ENCODE data around the gene TSPAN18. TPM values are rescaled to one million over a fixed set of nuclear protein-coding genes. Genes with fewer than 3 reads are reported as not detected.

The TSPAN18 gene
- total RNA-seq, 4 donors from 2014 or later = 27.7 to 70.1 (median 50.2) TPM

GRCh38 chr11:44934110-44934509, 207.3 kb downstream of the TSPAN18 start:
- Histone ChIP-seq H3K9me3 (no peaks in the 10 kb centered on the region), H3K4me1 (peaks cover 2 to 33% (median 15%) of the 10 kb centered on the region in 4 donors), H3K4me3 (no peak overlapping the region), H3K36me3 (peaks cover 0 to 54% (median 35%) of the 10 kb centered on the region in 4 donors), H3K27me3 (no peaks in the 10 kb centered on the region), H3K27ac (replicated peaks in 1 of 4) (no peak overlapping the region)
- WGBS = 89% methylated on average over 2 of the region's 2 CpGs
- DNase-seq (ENCODE audit: extremely low spot score) = no peak
- intact Hi-C loops (cut with DNase I) = loop anchor here (10.0 kb wide), 1 partner anchor 361 kb away; no protein-coding TSS in a partner anchor
- TF ChIP-seq POLR2AphosphoS5 (IDR thresholded peaks at IDR 0.05) (no peak), POLR2A (IDR thresholded peaks at IDR 0.05; ENCODE audit: low read depth) (no peak), EP300 (IDR thresholded peaks at IDR 0.05) (no peak), CTCF (IDR thresholded peaks at IDR 0.05) (no peak)

DNA sequence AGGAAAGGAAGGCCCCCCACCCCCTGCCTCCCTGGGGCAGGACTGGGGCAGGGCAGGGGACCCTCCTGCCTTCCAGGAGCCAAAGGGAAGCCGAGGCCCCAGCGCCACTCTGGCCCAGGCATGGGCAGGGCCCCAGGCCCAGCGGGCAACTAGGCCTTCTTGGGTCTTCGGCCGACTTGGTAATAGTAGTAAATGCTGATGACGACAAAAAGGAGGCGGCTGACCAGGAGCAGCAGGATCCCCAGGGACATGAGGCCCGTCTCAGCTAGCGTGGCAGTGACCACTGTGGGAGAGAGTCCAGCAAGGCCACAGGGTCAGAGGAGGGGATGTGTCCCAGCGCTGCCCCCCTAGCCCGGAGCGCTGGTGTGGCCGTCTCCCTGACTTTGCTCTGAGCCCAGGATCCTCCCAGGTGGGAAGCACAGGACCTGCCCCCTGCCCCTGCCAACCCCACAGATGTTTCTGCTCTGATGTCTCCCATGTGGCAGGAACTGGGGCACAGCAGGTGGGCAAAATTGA, 208.0 kb downstream of the TSPAN18 start:
- H3K36me3 ChIP-seq = peaks cover 0 to 48% (median 29%) of the 10 kb centered on the region in 4 donors
- H3K9me3 ChIP-seq = no peaks in the 10 kb centered on the region
- no peak for TF ChIP-seq CTCF (IDR thresholded peaks at IDR 0.05)
- DNase-seq (ENCODE audit: extremely low spot score) = no peak
- H3K27me3 ChIP-seq = no peaks in the 10 kb centered on the region
- no peak overlapping the region for H3K27ac ChIP-seq (replicated peaks in 1 of 4)
- H3K4me1 ChIP-seq = peaks cover 7 to 39% (median 21%) of the 10 kb centered on the region in 4 donors
- H3K4me3 ChIP-seq = no peak overlapping the region
- intact Hi-C loops (cut with DNase I) = loop anchor here (5.0 to 10.0 kb wide), 2 partner anchors 360 to 398 kb away; no protein-coding TSS in a partner anchor
- 85% methylated on average over 10 of the region's 13 CpGs for WGBS

DNA sequence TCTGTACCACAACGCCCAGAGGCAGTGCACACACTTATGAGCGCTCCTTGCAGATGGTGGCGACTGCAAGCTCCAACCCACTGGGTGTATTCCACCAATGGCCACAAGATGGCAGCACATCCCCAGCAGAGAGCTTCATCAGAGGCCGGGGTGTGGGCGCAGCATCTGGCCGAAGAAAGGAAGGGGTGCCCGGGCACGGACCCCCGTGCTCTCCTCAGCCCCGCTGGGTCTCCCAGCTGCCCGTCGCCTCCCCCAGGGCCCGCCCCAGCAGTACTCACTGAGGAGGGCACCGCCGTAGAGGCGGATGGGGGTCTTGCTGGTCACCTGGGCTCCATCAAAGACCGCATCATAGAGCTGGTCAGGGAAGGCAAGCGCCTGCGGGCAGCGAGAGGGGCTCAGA, 209.8 kb downstream of the TSPAN18 start:
- no peaks in the 10 kb centered on the region for H3K9me3 ChIP-seq
- no peak overlapping the region for H3K27ac ChIP-seq (replicated peaks in 1 of 4)
- H3K36me3 ChIP-seq = peaks cover 0 to 36% (median 17%) of the 10 kb centered on the region in 4 donors
- TF ChIP-seq EP300 (IDR thresholded peaks at IDR 0.05) = no peak
- no peak for TF ChIP-seq POLR2A (IDR thresholded peaks at IDR 0.05; ENCODE audit: low read depth)
- TF ChIP-seq CTCF (IDR thresholded peaks at IDR 0.05) = peak in 2 of 3 experiments; percentile 96 to 98
- TF ChIP-seq POLR2AphosphoS5 (IDR thresholded peaks at IDR 0.05) = peak in 1 of 2 donors; percentile 42
- peaks cover 22 to 51% (median 38%) of the 10 kb centered on the region in 4 donors for H3K4me1 ChIP-seq
- H3K4me3 ChIP-seq = no peak overlapping the region
- no peaks in the 10 kb centered on the region for H3K27me3 ChIP-seq
- DNase-seq (ENCODE audit: extremely low spot score) = peak; percentile 96
- intact Hi-C loops (cut with DNase I) = loop anchor here (1.0 to 10.0 kb wide), 3 partner anchors 168 to 396 kb away; no protein-coding TSS in a partner anchor
- 33% methylated on average over 15 of the region's 20 CpGs for WGBS

DNA sequence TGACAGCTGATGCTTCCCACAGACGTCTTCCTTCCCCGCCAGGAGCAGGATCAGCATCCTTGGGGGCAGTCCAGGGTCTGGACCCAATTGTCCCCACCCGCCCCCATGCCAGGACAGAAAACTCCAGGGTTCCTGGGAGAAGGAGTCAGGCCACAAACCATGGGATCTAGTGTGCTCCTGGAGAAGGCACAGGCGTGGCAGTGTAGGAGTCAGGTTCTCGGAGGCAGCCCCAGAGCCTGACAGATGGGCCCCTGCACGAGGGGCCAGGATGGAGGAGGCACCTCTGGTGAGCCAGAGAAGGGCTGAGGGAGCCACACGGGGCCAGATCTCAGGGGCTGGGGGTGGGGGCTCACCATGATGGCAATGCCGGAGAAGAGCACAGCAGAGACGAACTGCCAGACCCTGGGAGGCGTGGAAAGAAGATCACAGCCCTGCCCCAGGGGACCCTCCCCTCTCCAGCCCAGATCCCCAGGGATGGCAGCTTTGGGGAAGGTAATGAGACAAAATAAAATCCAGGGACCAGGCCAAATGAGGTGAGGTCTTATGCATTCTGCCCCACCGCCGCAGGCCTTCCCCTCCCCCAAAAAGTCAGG, 210.3 kb downstream of the TSPAN18 start:
- WGBS = 84% methylated on average over 12 of the region's 12 CpGs
- no peak for TF ChIP-seq POLR2AphosphoS5 (IDR thresholded peaks at IDR 0.05)
- no peak for TF ChIP-seq POLR2A (IDR thresholded peaks at IDR 0.05; ENCODE audit: low read depth)
- no peak for TF ChIP-seq EP300 (IDR thresholded peaks at IDR 0.05)
- no peak for TF ChIP-seq CTCF (IDR thresholded peaks at IDR 0.05)
- H3K27me3 ChIP-seq = no peaks in the 10 kb centered on the region
- no peaks in the 10 kb centered on the region for H3K9me3 ChIP-seq
- no peak for DNase-seq (ENCODE audit: extremely low spot score)
- intact Hi-C loops (cut with DNase I) = loop anchor here (1.0 to 10.0 kb wide), 3 partner anchors 167 to 395 kb away; no protein-coding TSS in a partner anchor
- H3K4me3 ChIP-seq = no peak overlapping the region
- no peak overlapping the region for H3K27ac ChIP-seq (replicated peaks in 1 of 4)
- peaks cover 24 to 51% (median 42%) of the 10 kb centered on the region in 4 donors for H3K4me1 ChIP-seq
- H3K36me3 ChIP-seq = peaks cover 0 to 31% (median 17%) of the 10 kb centered on the region in 4 donors
